T-helper 9 cell (primary cell): ENCODE data around the gene TDRD15.
"Not testable (repeated sequence)": the region's sequence is repeated elsewhere in the genome, so short reads cannot be mapped to it uniquely, and the experiment has no call there.

Experiments
- DNase-seq: peaks from one replicate; pipeline ENCODE4 v3.0.0-alpha.2; 2020

Gene TDRD15

GRCh38 chr2:21148718-21149117 lies 24.9 kb downstream of the TDRD15 start:
- no peak for DNase-seq

GRCh38 chr2:21151234-21151633 lies 27.5 kb downstream of the TDRD15 start:
- not testable (repeated sequence) for DNase-seq

GRCh38 chr2:21155365-21156136 lies 31.8 kb downstream of the TDRD15 start:
- no peak for DNase-seq

GRCh38 chr2:21161122-21161521 lies 37.4 kb downstream of the TDRD15 start:
- no peak for DNase-seq

GRCh38 chr2:21161832-21162614 lies 38.3 kb downstream of the TDRD15 start:
- no peak for DNase-seq

GRCh38 chr2:21162615-21162878 lies 38.8 kb downstream of the TDRD15 start:
- no peak for DNase-seq

- no peak for DNase-seq
Measured at GRCh38 chr2:21163213-21163612, 39.4 kb downstream of the TDRD15 start.

- no peak for DNase-seq
Measured at GRCh38 chr2:21165350-21165749, 41.6 kb downstream of the TDRD15 start.

GRCh38 chr2:21175895-21176646 lies 52.3 kb downstream of the TDRD15 start:
- DNase-seq = no peak

- no peak for DNase-seq
Measured at GRCh38 chr2:21181957-21182356, 58.2 kb downstream of the TDRD15 start.

- no peak for DNase-seq
Measured at GRCh38 chr2:21183306-21183705, 59.5 kb downstream of the TDRD15 start.

- DNase-seq = no peak
Measured at GRCh38 chr2:21183726-21184125, 60.0 kb downstream of the TDRD15 start.

GRCh38 chr2:21191535-21191934 lies 67.8 kb downstream of the TDRD15 start:
- DNase-seq = no peak
